ES-I3 (cell line): ENCODE results near the gene KRTAP19-4.

Experiments
- H3K36me3 ChIP-seq: 2 replicates; pipeline ENCODE4 v1.6.1; 2013; ENCODE audit warnings: mild to moderate bottlenecking, low read length, control low read depth, moderate library complexity; ENCODE audit not compliant: insufficient read depth
- H3K4me1 ChIP-seq: 2 replicates; pipeline ENCODE4 v1.6.1; 2013; ENCODE audit warnings: mild to moderate bottlenecking, control low read depth, low read length; ENCODE audit not compliant: insufficient read depth
- H3K9ac ChIP-seq: 2 replicates; pipeline ENCODE4 v1.6.1; 2013; ENCODE audit warnings: low read depth, mild to moderate bottlenecking, low read length, moderate library complexity
- H3K9me3 ChIP-seq: 2 replicates; pipeline ENCODE4 v1.6.1; 2013; ENCODE audit warnings: mild to moderate bottlenecking, low read length, moderate library complexity; ENCODE audit not compliant: control insufficient read depth, insufficient read depth

KRTAP19-4 gene

DNA sequence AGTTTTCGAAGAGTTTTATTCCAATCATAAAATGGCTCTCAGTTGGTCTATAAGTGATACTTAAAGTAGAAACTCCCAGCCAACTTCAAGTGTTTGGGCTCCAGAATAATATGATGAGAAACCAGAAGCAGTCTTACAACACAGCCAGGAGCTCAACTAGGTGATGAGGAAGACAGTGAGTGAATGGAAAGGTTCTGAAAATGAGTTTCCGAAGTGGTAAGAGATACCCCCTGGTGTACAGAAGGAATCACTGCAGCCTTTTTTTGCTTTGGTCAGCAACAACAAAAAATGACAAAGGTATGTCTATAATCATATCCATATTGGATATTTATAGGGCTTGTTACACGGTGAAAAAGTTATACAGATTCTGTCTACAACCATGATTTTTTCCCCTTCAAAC is 33.3 kb downstream of the KRTAP19-4 start:
- Histone ChIP-seq H3K9me3 (no peaks in the 10 kb centered on the region), H3K9ac (no peak overlapping the region), H3K4me1 (no peaks in the 10 kb centered on the region), H3K36me3 (no peaks in the 10 kb centered on the region)

DNA sequence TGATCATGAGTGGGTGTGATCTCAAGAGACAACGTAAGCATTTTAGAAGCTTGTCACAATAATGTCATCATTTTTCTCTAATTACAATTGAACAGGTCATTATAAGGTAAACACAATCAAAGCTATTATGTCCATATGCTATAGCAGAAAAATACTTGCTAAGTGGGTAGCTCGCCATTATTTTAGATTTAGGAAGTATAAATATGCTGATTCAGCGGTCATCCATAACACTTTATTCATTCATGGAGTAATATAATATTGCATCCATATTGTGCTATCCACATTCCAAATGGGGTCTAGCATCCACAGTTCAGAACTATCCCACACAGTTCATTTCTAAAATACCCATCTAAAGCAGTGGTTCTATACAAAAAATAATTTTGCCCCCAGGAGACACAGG is 48.5 kb downstream of the KRTAP19-4 start:
- Histone ChIP-seq H3K36me3 (no peaks in the 10 kb centered on the region), H3K4me1 (no peaks in the 10 kb centered on the region; the same call in 1 of the 2 replicates), H3K9me3 (no peaks in the 10 kb centered on the region), H3K9ac (no peak overlapping the region)

DNA sequence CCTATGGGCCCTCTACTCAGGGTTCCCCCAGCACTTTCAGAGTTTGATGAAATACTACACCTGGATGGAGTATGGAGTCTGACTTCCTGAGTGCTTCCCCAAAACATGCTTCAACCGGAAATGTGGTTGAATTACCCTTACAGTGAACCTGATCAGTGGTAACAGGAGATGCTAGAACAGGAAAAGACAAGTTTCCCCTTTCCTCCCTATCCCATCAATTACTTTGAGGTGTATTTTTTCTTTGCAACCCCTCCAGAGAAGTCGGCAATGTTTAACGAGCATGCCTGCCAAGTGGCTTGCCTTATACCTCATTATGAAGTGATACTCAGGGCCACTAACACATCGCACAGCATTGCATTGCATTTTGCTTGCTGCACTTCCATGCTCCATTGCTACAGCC is 49.9 kb downstream of the KRTAP19-4 start:
- Histone ChIP-seq H3K4me1 (no peaks in the 10 kb centered on the region; the same call in 1 of the 2 replicates), H3K9ac (no peak overlapping the region), H3K36me3 (no peaks in the 10 kb centered on the region), H3K9me3 (no peaks in the 10 kb centered on the region)
